ENCODE measurements around the gene ATF7IP2. TPM values are rescaled to one million over a fixed set of nuclear protein-coding genes. Genes with fewer than 3 reads are reported as not detected.

Gene ATF7IP2
- total RNA-seq, 1 experiment from 2014 or later, result 22.8 TPM

- ATAC-seq, result no peak
- Mint-ChIP-seq H3K4me3 (no peak overlapping the region), H3K9me3 (peaks cover 40% of the 10 kb centered on the region), H3K27ac (no peak overlapping the region), H3K27me3 (ENCODE audit: low read depth) (peaks cover 12% of the 10 kb centered on the region), H3K4me1 (no peaks in the 10 kb centered on the region), H3K36me3 (peaks cover 36% of the 10 kb centered on the region)
- DNase-seq (ENCODE audit: low spot score), result no peak
- POLR2A ChIA-PET, result no interaction called here
- CTCF ChIA-PET, result no interaction called here
- TF ChIP-seq ZBTB21 (CRISPR knock-in tag; IDR thresholded peaks at IDR 0.05; ENCODE audit: borderline replicate concordance) (no peak), E2F4 (CRISPR knock-in tag; IDR thresholded peaks at IDR 0.05; ENCODE audit: borderline replicate concordance, low read depth) (no peak), GABPB1 (CRISPR knock-in tag; IDR thresholded peaks at IDR 0.05) (no peak), GTF2I (CRISPR knock-in tag; conservative IDR thresholded peaks at IDR 0.05) (no peak), ZMAT4 (CRISPR knock-in tag; IDR thresholded peaks at IDR 0.05) (no peak), NR3C1 (CRISPR knock-in tag; conservative IDR thresholded peaks at IDR 0.05; ENCODE audit: low read depth) (no peak)
Measured at GRCh38 chr16:10345629-10346028, 40.2 kb upstream of the ATF7IP2 start.

GRCh38 chr16:10349851-10350250 is 36.0 kb upstream of the ATF7IP2 start:
- DNase-seq (ENCODE audit: low spot score) (no peak), ATAC-seq (no peak)
- H3K27me3 Mint-ChIP-seq (ENCODE audit: low read depth), result peaks cover 3% of the 10 kb centered on the region; the same call in 1 of the 2 replicates
- ChIA-PET CTCF (no interaction called here), POLR2A (no interaction called here)
- peaks cover 15% of the 10 kb centered on the region for H3K9me3 Mint-ChIP-seq
- TF ChIP-seq ZMAT4 (CRISPR knock-in tag; IDR thresholded peaks at IDR 0.05) (no peak), ZNF396 (CRISPR knock-in tag; IDR thresholded peaks at IDR 0.05; ENCODE audit: borderline replicate concordance) (no peak), IRF1 (CRISPR knock-in tag; IDR thresholded peaks at IDR 0.05) (no peak), CREM (CRISPR knock-in tag; IDR thresholded peaks at IDR 0.05) (no peak), SP1 (CRISPR knock-in tag; conservative IDR thresholded peaks at IDR 0.05) (no peak), MLX (CRISPR knock-in tag; IDR thresholded peaks at IDR 0.05) (no peak), E2F1 (CRISPR knock-in tag; IDR thresholded peaks at IDR 0.05) (no peak), TCF7 (CRISPR knock-in tag; IDR thresholded peaks at IDR 0.05; ENCODE audit: low read depth) (no peak), CBFB (CRISPR knock-in tag; IDR thresholded peaks at IDR 0.05; ENCODE audit: low read depth) (no peak), FOXP1 (CRISPR knock-in tag; IDR thresholded peaks at IDR 0.05; ENCODE audit: borderline replicate concordance) (no peak), GTF2I (CRISPR knock-in tag; conservative IDR thresholded peaks at IDR 0.05) (no peak), ZSCAN18 (CRISPR knock-in tag; IDR thresholded peaks at IDR 0.05) (no peak), ATF6 (CRISPR knock-in tag; IDR thresholded peaks at IDR 0.05) (no peak), ATF1 (CRISPR knock-in tag; IDR thresholded peaks at IDR 0.05) (no peak), TEAD4 (CRISPR knock-in tag; IDR thresholded peaks at IDR 0.05) (no peak), ZNF232 (CRISPR knock-in tag; IDR thresholded peaks at IDR 0.05) (no peak), RELA (CRISPR knock-in tag; IDR thresholded peaks at IDR 0.05; ENCODE audit: borderline replicate concordance) (no peak), GRHL2 (CRISPR knock-in tag; IDR thresholded peaks at IDR 0.05; ENCODE audit: insufficient replicate concordance, severe bottlenecking) (no peak)
- H3K4me1 Mint-ChIP-seq, result no peaks in the 10 kb centered on the region
- H3K36me3 Mint-ChIP-seq, result peaks cover 9% of the 10 kb centered on the region
- no peak overlapping the region for H3K4me3 Mint-ChIP-seq
- no peak overlapping the region for H3K27ac Mint-ChIP-seq
